ENCODE data around the gene BIRC5. TPM values are rescaled to one million over a fixed set of nuclear protein-coding genes. Genes with fewer than 3 reads are reported as not detected.
"Not testable (repeated sequence)": the region's sequence is repeated elsewhere in the genome, so short reads cannot be mapped to it uniquely, and the experiment has no call there.

The BIRC5 gene
- total RNA-seq, 2 experiments from 2014 or later, result 70.0 to 75.6 TPM

GRCh38 chr17:78249818-78250806 lies 36.1 kb downstream of the BIRC5 start:
- POLR2A ChIA-PET, result no interaction called here
- CTCF ChIA-PET, result interaction anchor here (0.6 to 3.0 kb wide), 26 partner anchors 7 to 232 kb away, joined by 3 to 12 read pairs (median 4); partner anchors contain the start of genes BIRC5, PGS1, SOCS3 and TMC6

- POLR2A ChIA-PET, result no interaction called here
- CTCF ChIA-PET, result interaction anchor here (0.6 to 3.0 kb wide), 40 partner anchors 9 to 233 kb away, joined by 3 to 12 read pairs (median 4); partner anchors contain the start of genes BIRC5, PGS1, SOCS3 and TMC6
Measured at GRCh38 chr17:78250891-78251772, 37.1 kb downstream of the BIRC5 start.

GRCh38 chr17:78251773-78252103 lies 37.7 kb downstream of the BIRC5 start:
- ChIA-PET POLR2A (no interaction called here), CTCF (interaction anchor here (0.6 to 3.0 kb wide), 32 partner anchors 10 to 233 kb away, joined by 3 to 12 read pairs (median 4); partner anchors contain the start of genes PGS1, SOCS3 and TMC6)

- POLR2A ChIA-PET, result no interaction called here
- CTCF ChIA-PET, result interaction anchor here (0.9 to 3.0 kb wide), 12 partner anchors 30 to 170 kb away, joined by 3 to 12 read pairs (median 4); partner anchors contain the start of genes SOCS3 and TMC6
Measured at GRCh38 chr17:78252111-78252634, 38.1 kb downstream of the BIRC5 start.

DNA sequence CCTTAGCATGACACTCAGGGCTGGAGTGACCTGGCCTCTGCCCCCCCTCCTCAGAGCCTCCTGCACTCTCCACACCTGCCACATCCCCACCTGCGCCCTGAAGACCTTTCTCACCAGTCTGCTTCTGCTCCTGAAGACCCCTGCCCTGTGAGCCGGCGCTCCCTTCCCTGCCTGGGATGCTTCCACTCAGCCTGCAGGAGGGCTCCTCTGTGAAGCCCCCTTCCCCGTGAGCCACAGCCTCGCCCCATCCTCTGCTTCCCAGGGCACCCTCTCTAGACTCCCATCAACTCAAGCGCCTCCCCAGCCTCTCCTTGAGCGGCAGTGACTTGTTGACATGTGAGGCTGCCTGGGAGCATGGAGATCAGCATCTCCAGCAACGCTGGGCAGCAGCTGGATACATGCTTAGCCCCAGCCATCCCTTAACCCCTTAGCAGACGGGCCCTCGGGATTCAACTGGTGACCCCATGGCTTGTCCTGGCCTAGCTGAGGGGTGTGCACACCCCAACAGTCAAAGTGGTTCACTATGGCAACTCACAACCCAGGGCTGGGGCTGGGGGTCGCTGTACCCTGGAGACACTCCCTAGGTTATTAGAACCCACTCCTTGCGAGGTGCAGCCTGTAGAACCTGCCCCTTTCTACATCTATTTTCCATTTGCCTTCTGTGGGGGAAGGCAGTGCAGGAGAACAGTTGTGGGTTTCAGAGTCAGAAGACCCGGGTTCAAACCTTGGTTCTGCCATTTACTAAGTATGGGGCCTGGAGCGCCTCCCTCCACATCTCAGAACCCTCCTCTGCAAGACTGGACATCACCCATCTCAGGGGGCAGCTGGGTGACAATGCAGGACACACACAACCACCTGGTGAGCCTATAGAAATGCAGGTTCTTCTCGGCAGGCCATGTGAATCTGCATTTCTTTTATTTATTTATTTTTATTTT lies 38.9 kb downstream of the BIRC5 start:
- ChIA-PET POLR2A (no interaction called here), CTCF (interaction anchor here (1.1 to 3.0 kb wide), 3 partner anchors 129 to 168 kb away, joined by 3 to 12 read pairs (median 4); no protein-coding TSS in a partner anchor)

DNA sequence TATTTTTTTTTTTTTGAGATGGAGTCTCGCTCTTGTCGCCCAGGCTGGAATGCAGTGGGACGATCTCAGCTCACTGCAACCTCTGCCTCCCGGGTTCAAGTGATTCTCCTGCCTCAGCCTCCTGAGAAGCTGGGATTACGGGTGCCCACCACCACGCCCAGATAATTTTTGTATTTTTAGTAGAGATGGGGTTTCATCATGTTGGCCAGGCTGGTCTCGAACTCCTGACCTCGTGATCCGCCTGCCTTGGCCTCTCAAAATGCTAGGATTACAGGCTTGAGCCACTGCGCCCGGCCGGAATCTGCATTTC lies 39.5 kb downstream of the BIRC5 start:
- POLR2A ChIA-PET, CTCF ChIA-PET: not testable (repeated sequence)

- CTCF ChIA-PET, result interaction anchor here (0.7 to 2.2 kb wide), 3 partner anchors 61 to 1597 kb away, joined by 3 to 4 read pairs (median 4); no protein-coding TSS in a partner anchor
- POLR2A ChIA-PET, result no interaction called here
Measured at GRCh38 chr17:78253946-78254672, 40.1 kb downstream of the BIRC5 start.

DNA sequence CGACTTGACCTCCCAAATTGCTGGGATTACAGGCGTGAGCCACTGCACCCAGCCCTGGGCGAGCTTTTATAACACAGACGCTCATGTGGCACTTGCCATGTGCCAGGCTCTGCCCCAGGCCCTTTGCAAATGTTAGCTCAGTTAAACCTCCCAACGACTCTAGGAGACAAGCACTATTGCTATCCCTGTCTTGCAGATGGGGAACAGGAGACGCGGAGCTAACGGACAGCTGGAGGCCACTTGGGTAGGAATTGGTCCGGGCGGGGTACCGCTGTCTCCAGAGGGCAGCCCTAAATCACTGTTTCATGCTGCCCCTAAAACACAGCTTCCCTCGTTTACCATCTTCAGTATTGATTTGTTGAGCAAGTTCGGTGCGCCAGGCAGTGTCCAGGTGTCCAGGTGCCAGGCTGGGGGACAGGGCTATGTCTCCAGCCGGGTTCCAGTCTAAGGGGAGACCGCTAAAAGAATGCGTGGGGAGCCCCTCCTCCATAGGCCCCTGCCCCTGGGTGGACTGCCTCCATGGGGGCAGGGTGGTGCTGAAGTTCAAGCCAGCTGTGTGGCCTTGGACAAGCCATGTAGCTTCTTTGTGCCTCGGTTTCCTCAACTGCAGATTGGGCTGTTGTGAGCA lies 41.1 kb downstream of the BIRC5 start:
- POLR2A ChIA-PET, result interaction anchor here (0.6 to 1.4 kb wide), 4 partner anchors 191 to 836 kb away, joined by 3 to 12 read pairs (median 4); partner anchors contain the start of gene TNRC6C
- CTCF ChIA-PET, result interaction anchor here (0.6 to 2.2 kb wide), 4 partner anchors 20 to 169 kb away, joined by 3 to 4 read pairs (median 3); no protein-coding TSS in a partner anchor

- POLR2A ChIA-PET, result interaction anchor here (1.4 kb wide), 1 partner anchor 298 kb away, joined by 3 read pairs; the partner anchor contains the start of gene TNRC6C
- CTCF ChIA-PET, result interaction anchor here (0.7 to 2.2 kb wide), 3 partner anchors 7 to 105 kb away, joined by 3 to 7 read pairs (median 4); no protein-coding TSS in a partner anchor
Measured at GRCh38 chr17:78255953-78256706, 42.1 kb downstream of the BIRC5 start.

DNA sequence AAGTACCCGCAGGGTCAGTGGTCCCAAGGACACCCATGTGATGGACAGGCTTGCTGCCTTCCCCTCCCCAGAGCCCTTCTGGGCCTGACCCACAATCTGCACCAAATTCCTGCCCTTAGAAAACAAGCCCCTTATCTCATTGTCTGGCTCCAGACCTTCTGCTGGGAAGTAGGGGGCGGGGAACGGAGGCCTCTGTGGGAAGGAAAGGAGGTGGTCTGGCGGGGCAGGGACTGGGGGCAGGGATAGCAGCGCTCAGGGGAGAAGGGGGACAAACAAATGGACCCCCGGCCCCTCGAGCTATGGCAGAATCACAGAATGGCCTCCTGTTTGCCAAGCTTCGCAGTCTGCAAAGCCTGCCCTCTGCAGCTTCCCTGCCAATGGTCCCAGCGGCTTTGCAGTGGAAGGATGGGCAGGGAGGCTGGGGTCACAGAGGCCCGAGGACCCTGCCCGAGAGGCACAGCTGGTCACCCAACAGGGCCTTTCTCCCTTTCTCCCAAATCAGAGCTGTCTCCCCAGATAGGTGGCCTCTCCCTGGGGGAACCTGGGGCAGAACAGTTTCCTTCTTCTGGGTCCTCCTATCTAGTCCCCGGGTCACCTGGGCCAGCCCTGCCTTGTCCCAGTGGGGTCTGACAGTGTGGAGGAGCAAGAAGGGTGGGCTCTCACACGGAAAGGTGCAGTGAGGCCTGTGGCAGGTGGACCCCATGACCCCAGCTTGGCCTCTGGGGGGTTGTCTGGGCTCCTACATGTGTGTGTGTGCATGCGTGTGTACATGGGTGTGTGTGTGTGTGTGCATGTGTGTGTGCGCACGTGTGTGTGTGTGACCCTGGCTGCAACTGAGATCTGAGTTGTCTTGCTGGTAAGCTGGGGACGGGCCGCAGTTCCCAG lies 42.9 kb downstream of the BIRC5 start:
- CTCF ChIA-PET, result interaction anchor here (0.7 to 1.9 kb wide), 2 partner anchors 8 to 104 kb away, joined by 3 to 7 read pairs; no protein-coding TSS in a partner anchor
- POLR2A ChIA-PET, result interaction anchor here (1.4 kb wide), 1 partner anchor 299 kb away, joined by 3 read pairs; the partner anchor contains the start of gene TNRC6C

GRCh38 chr17:78257810-78258322 lies 43.8 kb downstream of the BIRC5 start:
- ChIA-PET CTCF (interaction anchor here (1.9 kb wide), 1 partner anchor 9 kb away, joined by 7 read pairs; no protein-coding TSS in a partner anchor), POLR2A (no interaction called here)

GRCh38 chr17:78258323-78259191 lies 44.5 kb downstream of the BIRC5 start:
- ChIA-PET CTCF (interaction anchor here (1.9 kb wide), 1 partner anchor 10 kb away, joined by 7 read pairs; no protein-coding TSS in a partner anchor), POLR2A (no interaction called here)

GRCh38 chr17:78259192-78259554 lies 45.1 kb downstream of the BIRC5 start:
- POLR2A ChIA-PET, result no interaction called here
- CTCF ChIA-PET, result no interaction called here

DNA sequence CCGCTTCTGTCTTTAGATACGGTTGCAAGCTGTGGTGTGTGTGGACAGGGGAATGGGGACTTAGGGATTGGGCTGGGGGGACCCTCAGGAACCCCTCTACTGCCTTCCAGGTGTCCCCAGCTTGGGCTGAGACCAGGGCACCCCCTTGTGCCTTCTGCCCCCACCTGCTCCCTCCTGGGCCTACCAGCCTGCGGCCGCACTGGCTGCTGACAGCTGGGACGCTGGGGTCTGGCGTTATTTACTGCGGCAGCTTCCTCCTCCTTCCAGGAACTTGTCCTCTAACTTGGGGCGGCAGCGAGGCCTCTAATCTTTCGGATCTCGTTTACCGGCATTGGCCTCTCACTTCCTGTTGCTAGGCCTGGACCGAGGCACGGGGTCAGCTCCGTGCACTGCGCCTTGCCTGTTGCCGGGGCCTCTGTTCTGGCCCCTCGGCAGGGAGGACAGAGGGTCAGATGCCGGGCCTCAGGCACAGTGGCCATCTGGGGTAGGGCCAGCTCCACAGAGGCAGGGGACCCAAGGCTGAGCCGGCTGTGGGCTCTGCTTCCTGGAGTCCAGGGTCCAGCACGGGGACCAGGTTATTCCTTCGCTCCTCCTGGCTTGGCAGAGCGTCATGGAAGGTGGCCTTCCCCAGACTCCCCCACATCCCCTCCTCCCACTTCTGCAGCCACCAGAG lies 49.1 kb downstream of the BIRC5 start:
- ChIA-PET POLR2A (no interaction called here), CTCF (no interaction called here)

Measured in activated CD8-positive, alpha-beta memory T cell treated with anti-CD3 and anti-CD28 coated beads for 36 hours (primary cell).